ENCODE data around the gene SEC23B.
"Not testable (repeated sequence)": the region's sequence is repeated elsewhere in the genome, so short reads cannot be mapped to it uniquely, and the experiment has no call there.

Gene SEC23B

DNA sequence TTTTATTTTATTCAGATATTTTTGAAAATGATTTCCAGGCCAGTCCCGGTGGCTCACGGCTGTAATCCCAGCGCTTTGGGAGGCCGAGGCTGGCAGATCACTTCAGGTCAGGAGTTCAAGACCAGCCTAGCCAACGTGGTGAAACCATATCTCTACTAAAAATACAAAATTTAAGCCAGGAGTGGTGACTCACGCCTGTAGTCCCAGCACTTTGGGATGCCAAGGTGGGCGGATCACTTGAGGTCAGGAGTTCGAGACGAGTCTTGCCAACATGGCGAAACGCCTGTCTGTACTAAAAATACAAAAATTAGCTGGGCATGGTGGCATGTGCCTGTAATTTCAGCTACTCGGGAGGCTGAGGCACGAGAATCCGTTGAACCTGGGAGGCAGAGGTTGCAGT lies 19.0 kb downstream of the SEC23B start:
- not testable (repeated sequence) for DNase-seq (ENCODE audit: low read depth)

DNA sequence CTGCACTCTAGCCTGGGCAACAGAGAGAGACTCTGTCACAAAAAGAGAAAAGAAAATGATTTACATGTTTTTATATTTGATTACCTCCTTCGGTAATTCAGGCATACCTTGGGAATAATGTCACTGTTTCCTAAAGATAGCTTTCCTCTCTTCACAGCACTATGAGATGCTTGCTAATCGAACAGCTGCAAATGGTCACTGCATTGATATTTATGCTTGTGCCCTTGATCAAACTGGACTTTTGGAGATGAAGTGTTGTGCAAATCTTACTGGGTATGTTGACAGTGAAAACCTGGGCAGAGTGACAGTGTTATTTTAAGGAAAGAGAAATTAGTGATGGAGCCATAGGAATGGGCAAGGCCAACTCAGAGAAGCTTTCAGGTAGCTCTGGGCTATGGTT lies 19.6 kb downstream of the SEC23B start:
- DNase-seq (ENCODE audit: low read depth): no peak

DNA sequence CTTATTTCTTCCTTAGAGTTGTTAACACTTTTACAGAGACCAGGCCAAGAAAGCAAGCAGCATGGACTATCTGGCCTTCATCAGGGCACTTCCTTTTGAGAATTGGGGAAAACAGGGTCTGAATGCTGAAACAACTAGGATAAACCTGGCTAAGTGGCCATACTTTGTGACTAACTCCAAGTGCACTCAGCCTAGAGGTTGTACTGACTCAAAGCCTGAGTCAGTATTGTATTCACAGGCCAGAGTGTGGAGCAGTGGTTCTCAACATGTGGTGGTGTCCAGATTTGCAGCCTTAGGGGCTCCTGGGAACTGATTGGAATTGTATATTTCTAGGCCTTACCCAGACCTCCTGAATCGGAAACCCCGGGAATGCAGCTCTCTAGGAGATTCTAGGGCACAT lies 20.1 kb downstream of the SEC23B start:
- no peak for DNase-seq (ENCODE audit: low read depth)

DNA sequence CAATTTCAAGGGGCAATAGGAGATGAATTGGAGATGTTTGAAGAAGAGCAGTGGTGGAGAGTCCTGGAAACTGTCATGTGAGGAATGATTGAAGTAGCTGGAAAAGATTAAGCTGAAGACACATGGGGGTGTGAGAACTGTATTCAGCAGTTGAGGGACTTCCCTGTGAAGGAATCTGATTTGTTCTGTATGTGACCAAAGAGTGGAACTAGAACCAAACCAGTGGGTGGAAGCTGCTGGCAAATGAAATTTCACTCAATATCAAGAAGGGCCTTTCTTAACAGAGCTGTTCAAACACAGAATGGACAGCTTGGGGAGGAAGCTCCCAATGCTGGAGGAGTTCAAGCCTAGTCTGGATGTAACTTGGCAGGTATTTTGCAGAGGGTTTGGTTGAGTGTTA lies 21.3 kb downstream of the SEC23B start:
- no peak for DNase-seq (ENCODE audit: low read depth)

DNA sequence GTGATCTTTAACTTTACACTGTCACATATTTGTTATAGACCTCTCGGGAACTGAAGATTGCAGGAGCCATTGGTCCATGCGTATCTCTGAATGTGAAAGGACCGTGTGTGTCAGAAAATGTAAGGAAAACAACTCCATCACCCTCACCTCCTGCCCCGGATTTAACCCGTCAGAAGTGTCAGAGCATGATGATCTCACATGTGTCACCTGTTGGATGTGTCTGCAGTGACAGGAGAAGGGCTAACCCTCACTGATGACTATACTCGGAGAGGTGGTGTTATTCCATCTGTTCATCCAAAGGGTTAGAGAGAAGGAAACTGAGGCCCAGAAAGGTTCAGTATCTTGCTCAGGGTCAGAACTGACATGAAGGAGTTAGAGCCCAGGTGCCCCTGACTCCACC lies 24.9 kb downstream of the SEC23B start:
- no peak for DNase-seq (ENCODE audit: low read depth)

DNA sequence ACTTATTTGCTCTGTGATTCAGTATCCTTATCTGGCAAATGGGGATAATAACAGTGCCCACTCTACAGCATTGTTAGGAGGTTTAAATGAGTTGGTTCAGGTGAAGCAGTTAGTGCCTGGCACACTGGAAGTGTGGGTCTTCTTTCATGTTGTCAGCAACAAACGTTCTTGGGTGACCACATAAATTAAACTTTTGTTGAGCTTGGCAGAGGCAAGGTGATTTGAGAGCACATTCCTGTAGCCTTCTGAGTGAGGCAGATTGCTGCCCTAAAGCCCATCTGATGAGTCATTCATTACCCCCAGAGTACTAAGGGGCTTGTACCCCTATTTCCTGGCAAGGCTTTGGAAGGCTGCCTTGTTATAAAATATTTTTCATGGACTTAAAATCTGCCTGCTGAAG lies 25.8 kb downstream of the SEC23B start:
- no peak for DNase-seq (ENCODE audit: low read depth)

DNA sequence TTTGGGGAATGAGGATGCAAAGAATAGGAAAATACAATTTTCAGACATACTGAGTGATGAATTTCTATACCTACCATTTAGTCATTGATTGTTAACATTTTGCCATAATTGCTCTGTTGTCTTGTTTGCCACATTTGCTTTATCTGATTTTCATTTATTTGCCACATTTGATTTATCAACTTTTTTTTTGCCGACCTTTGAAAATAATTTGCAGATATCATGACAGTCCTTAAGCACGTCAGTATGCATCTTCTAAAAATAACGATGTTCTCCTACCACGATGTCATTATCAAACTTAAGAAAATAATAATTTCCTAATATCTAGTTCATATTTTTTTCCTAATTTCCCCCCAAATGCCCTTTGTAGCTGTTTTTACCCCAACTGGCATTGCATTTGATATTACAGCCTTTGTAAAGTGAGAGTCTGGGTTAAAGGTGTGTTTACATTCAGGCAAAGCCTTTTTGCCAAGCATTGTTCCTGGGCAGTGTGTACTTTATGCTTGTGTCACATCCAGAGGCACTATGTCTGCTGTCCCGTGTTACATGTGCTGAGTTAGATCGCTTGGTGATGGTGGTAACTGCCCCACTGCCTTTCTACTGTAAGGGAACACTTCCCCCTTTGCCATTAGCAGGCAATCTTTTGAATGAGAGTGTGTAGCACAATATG lies 26.4 kb downstream of the SEC23B start:
- DNase-seq (ENCODE audit: low read depth): no peak

DNA sequence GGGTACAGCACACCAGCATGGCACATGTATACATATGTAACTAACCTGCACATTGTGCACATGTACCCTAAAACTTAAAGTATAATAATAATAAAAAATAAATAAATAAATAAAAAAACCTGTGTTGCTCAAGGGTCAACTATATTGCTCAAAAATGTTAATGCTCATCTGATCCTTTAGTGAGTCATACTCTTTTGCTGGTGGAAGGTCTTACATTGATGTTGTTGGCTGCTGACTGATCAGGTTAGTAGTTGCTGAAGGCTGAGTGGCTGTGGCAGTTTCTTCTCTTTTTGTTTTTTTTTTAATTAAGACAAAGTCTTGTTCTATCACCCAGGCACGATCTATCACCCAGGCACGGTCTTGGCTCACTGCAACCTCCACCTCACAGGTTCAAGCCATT lies 29.9 kb downstream of the SEC23B start:
- no peak for DNase-seq (ENCODE audit: low read depth)

DNA sequence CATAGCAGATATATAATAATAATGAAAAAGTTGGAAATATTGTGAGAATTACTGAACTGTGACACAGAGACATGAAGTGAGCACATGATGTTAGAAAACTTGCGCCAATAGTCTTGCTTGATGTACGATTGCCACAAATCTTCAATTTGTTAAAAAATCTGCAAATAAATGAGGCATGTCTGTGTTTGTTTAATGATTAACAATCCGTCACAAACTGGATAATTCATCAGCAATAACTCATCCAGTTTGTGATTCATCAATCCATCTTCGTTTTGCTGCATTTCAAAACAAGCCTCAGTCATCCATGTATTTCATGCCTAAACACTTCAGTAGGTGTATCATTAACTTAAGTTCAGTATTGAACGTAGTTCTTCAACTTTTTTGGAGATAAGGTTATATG lies 34.0 kb downstream of the SEC23B start:
- DNase-seq (ENCODE audit: low read depth): no peak

DNA sequence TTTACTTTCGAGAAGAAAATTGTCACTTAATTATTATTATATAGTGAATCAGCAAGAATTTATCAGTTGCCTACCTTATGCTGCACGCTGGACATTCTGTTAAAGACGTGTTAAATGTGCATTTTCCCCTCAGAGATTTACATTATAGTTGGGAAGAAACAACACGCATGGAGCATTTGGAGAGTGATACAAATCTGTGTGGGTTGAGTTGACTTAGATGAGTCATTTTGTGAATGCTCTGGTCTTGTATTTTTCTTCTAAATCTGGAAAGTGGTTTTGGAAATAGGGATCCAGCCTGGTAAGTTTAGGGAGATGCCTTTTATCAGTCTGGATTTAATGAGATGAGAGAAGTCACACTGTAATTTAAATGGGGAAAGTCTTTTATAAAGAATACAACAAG lies 35.5 kb downstream of the SEC23B start:
- DNase-seq (ENCODE audit: low read depth): no peak

DNA sequence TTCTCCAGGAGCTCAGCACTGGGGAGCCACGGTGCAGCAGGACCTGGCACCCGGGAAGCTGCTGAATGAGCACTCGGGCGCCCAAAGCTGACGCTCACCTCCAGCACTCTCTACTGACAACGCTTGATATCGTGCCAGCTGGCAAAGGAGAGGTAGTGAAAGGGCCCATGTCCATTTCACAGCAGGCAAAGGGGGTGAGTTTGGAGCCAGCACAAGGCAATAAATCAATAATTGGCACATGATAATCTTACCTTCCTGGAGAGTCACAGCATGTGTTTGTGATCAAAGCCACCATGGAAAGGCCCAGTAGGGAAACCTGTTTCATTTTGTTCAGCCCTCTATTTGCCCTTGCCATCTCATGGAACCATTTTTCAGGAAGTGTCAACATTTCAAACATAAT lies 36.2 kb downstream of the SEC23B start:
- DNase-seq (ENCODE audit: low read depth): no peak

DNA sequence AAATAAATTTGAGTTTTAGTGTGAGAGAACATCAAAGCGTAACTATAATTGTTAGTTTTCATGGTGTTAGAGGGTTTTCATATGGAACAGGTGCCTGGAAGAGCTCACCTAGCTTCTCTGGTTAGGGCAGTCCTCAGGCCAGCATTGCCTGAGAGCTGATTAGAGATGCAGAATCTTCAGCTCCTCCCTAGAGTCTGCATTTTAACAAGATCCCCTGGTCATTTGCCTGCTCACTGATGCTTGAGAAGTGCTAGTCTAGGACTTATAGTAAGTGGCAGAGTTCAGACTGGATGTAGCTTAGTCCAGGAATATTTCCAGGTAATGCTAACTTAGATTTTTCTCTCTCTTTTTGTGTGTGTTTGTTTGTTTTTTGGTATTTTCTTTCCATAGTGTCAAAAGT lies 37.8 kb downstream of the SEC23B start:
- no peak for DNase-seq (ENCODE audit: low read depth)

DNA sequence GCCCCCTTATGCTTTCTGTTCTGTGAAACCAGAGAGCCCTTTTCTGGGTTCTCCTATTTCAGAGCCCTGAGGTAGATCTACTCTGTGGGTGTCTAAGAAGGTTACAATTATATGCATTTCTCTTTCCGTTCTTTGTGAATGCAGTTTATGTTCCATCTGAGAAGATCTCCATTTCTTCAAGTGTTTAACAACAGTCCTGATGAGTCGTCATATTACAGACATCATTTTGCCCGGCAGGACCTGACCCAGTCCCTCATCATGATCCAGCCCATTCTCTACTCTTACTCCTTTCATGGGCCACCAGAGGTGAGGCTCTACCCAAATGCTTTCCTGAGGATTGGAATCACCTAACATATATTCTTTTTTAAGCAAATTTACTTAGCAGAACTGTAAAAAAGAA lies 40.7 kb downstream of the SEC23B start:
- DNase-seq (ENCODE audit: low read depth): no peak

DNA sequence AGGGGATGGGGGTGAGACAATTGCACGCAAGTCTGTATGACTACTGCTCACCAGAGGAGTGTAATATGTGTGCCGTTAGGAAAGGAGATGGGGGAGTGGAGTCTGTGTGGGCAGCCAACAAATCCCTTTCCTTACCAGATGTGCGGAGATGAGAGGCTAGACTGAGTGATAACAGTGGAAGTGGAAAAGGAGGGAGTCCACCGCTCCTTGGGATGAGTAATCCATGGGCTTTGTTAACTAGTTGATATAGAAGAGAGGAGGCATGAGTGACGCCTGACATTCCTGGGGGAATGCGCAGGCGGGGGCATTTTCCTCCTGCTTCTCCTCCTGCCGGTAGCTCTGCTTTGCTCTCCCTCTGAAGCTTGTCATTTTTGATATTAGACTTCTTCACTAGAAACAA lies 46.0 kb downstream of the SEC23B start:
- DNase-seq (ENCODE audit: low read depth): no peak

DNA sequence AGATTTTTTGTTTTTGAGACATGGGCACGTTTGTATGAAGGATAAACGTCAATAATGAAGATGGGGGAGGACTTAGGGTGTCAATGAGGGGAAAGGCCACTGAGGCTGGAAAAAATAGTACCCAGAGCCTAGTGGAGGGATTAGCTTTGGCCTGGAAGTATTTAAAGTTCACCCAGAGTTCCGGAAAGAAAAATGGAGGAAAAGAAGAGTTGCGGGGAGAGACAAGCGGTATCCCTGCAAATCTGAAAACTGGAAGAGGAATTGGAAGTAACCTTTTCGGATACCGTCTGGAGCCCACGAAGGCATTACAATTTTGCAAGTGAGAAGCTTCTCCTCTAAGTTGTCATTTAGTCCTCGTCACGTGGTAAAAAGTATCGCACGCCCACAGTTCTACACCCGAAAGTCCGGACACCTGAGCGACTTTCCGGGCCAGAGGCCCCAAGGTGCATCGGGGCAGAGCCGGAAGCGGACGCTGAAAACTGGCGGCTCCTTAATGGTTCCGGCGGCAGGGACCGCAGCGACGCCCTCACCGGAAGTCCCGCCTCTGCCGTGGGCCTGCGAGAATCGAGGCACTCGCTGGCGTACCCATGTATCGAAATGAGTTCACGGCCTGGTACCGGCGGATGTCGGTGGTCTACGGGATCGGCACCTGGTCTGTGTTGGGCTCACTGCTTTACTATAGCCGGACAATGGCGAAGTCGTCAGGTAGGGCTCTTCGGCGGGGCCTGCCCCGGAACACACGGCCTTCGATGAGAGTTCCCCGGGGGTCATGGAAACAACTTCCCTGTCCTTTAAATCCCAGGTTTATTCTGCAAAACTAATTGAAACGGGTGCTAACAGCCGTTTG lies 59.4 kb downstream of the SEC23B start, which contains the start of gene SMIM26:
TSS of gene SMIM26 (plus strand) at position 541 of the 847 bp plus-strand sequence. CDS start at position 588, 47 bp downstream.
- peak; percentile 89 for DNase-seq (ENCODE audit: low read depth)

DNA sequence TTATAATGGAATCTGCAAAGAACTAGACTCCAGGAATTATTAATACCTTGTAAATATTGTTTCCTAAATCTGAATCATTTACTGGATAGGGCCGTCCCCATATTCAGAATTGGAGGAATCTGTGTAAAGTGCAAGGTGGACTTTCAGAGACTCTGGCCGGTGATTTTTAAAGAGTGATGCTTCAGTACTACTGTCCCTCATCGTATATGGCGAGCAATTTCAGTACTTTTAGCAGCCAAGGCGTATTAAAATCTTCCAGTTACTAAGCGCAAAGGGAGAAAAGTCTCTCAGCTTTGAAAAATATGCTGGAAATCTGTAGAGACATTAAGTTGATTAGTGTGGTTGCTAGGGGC lies 60.0 kb downstream of the SEC23B start:
- no peak for DNase-seq (ENCODE audit: low read depth)

DNA sequence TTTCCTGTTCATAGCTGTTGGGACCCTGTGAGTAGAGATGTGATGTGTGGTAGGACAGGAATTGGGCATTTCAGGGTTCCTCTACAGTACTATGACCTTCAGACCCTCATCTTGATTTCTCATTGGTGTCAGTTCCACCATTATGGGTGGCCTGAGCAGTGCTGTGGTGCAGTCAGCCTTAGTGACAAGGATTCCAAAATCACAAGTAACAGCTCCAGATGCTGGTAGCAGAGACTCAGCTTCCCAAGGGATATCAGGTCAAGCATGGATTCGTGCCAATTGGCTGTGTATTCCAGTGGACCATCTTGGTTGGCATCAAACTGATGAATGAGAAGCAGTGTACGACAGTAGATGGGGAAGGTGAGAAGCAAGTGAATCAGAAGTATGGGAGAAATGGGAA lies 63.3 kb downstream of the SEC23B start:
- no peak for DNase-seq (ENCODE audit: low read depth)

DNA sequence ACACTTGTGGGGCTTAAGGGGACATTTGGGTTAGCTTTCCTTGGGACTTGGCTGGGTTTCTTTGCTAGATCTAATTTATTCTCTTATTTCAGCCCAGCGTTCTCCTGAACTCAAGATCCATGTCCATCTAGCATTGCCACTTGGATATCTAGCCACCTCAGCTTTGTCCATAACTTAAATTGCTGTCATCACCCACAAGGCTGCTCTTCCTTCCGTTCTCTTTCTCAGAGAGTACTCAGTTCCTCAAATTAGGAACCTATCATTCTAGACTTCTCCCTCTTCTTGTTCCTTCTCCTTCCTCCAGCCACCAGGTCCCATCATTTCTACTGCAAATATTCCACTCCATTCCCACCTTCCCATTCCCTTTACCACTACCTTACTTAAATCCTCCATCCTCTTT lies 63.8 kb downstream of the SEC23B start:
- no peak for DNase-seq (ENCODE audit: low read depth)

DNA sequence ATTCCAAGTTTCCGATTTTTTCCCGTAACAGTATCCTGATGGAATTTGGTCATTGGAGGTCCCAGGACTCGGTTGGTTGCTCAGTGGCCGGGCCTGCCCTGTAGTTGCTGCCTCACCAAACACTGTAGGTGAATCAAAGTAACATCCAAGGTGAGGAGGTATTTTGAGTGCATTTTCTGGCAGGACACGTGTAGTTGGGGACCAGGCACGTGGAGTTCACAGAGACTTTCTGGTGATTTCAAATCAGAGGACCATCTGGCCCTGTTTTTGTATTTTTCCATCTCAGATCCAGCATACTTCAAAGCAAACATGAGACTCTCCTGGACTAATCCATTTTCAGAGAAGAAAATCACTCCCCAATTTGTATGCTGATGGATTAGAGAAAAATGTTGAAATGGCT lies 70.2 kb downstream of the SEC23B start:
- DNase-seq (ENCODE audit: low read depth): no peak

DNA sequence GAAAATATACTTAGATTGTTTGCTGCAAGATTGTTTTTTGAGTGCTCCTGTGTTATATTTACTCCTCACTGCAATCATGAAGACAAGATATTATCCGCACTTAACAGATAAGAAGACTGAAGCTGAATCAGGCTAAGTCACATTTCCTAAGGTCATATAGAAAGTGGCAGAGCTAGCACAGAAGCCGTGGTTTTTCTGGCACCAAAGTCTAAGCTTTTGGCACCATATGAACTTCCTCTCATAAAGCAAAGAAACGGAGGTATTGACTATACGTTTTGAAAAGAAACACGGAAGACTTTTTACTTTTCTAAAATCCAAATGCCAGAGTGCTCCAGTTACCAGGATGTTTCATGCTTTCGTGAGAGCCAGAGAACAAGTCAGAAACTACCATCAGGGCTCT lies 70.8 kb downstream of the SEC23B start:
- DNase-seq (ENCODE audit: low read depth): no peak

DNA sequence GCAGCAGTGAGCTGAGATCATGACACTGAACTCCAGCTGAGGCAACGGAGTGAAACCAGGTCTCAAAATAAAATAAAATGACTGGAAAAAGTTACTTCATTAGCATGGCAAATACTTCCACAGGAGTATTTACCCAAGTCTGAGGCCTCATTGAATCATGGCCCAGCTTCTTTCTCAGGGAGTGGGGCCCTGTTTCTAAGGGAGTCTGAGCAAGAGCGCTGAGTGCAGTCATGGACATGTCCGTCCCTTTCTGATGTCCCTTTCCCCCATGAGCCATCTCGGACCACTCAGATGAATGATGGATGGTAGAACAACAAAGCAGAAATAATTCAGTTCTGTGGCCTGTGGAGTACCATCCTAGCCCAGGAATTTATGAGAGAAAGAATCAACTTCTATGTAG lies 72.3 kb downstream of the SEC23B start:
- no peak for DNase-seq (ENCODE audit: low read depth)

DNA sequence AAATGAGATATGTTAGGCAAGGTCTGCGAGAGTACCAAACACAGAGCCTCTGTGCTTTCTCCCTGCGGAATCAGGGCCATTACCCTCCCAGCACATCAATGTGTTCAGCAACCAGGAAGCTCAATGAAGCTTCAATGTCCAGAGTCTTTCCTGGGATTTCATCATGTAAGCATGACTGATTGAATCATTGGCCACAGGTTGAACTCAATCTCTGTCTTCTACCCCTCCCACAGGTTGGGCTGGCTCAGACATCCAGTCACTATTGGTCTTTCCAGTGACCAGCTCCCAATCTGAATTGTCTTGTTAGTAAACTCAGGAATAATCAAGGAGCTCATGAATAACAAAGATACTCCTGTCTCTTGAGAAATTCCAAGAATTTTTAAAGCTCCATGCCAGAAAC lies 77.4 kb downstream of the SEC23B start:
- no peak for DNase-seq (ENCODE audit: low read depth)

DNA sequence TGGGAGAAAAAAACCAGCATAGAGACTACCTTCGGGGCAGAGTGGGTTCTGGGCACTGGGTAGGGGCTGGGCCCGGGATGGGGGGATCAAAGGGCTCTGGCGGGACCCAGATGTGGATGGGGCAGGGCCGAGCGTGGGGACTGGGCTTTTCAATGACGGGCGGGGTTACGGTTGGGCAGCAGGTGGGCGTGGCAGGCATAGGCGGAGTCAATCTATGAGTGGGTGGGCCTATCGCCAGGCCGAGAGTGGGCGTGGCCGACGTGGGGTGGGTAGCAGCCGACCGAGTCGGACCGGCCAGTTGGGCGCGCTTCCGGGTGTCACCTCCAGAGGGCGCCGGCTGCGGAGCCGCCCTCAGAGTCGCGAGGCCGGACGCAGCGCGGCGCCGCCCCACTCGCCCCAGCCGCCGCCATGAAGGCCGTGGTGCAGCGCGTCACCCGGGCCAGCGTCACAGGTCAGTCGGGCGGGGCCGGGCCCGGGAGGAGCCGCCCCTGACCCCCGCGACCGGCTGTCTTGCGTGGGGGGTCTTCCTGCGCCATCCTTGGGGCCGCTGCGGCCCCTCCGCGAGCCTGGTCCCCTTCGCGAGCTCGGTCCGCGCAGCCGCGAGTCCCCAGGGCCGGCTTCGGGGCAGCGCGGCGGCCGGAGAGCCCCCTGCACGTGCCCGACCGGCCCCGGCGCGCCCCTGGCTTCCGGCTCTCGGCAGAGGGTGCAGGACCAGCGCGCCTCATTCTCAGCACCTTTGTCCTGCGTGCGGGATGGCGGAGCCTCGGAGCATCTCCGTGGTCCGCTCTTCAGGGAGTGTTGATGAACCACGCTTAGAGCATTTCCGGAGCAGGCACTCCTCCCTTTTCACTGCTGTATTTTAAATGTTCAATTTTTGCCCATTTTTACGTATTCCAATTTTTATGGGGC lies 80.2 kb downstream of the SEC23B start, which contains the start of gene DTD1:
TSS of gene DTD1 (plus strand) at position 390 of the 909 bp plus-strand sequence. CDS start at position 409, 19 bp downstream.
- peak; percentile 83 for DNase-seq (ENCODE audit: low read depth)
